HepG2 (cell line): ENCODE measurements around the gene UNC5CL. TPM values are rescaled to one million over a fixed set of nuclear protein-coding genes. Genes with fewer than 3 reads are reported as not detected.

Experiments used
- CEBPG ChIP-seq: IDR thresholded peaks from 2 replicates; pipeline ENCODE4 v1.6.1; 2016
- HNF4A ChIP-seq: sonication (generic); formaldehyde crosslinking; IDR thresholded peaks from 2 replicates; pipeline ENCODE4 v1.4.0; 2020; ENCODE audit warnings: missing genetic modification reagents
- IRF2 ChIP-seq: IDR thresholded peaks from 2 replicates; pipeline ENCODE4 v1.6.1; 2018; ENCODE audit warnings: missing genetic modification reagents, missing compliant biosample characterization
- KLF11 ChIP-seq: IDR thresholded peaks from 2 replicates; pipeline ENCODE4 v1.6.1; 2016; ENCODE audit warnings: missing compliant biosample characterization
- LCORL ChIP-seq, 2 experiments: fragments of 450-650 bp in 1 of 2; sonication (generic) in 1 of 2; formaldehyde crosslinking in 1 of 2; IDR thresholded peaks; 2 replicates each; pipeline versions ENCODE4 v1.5.0 to v1.6.1; 2017 to 2020; ENCODE audit warnings: antibody characterized with exemption in 1 of 2, missing genetic modification reagents in 1 of 2
- MAFG ChIP-seq: sonication (generic); formaldehyde crosslinking; IDR thresholded peaks from 2 replicates; pipeline ENCODE4 v1.5.1; 2020; ENCODE audit warnings: mild to moderate bottlenecking, missing genetic modification reagents
- PHF8 ChIP-seq: sonication (generic); formaldehyde crosslinking; IDR thresholded peaks from 2 replicates; pipeline ENCODE4 v1.5.0; 2020; ENCODE audit warnings: missing genetic modification reagents
- RAD21 ChIP-seq: fragments of 450-650 bp; formaldehyde crosslinking; IDR thresholded peaks from 2 replicates; pipeline ENCODE4 v1.5.0; 2020; ENCODE audit warnings: mild to moderate bottlenecking
- SNRNP70 ChIP-seq: fragments of 200-400 bp; formaldehyde crosslinking; IDR thresholded peaks from 2 replicates; pipeline ENCODE4 v1.6.1; 2017; ENCODE audit warnings: mild to moderate bottlenecking, low read depth, low read length, moderate library complexity
- ZFP1 ChIP-seq: IDR thresholded peaks from 2 replicates; pipeline ENCODE4 v1.6.1; 2016
- polyA plus RNA-seq, 8 experiments: library from polyadenylated mRNA; depleted of rRNA in 3 of 8; stranded (reverse) in 7 of 8; unstranded in 1 of 8; fragments of >200 nt; fragmentation: Illumina TruSeq in 4 of 8; extraction: Trizol in 4 of 8; gene quantifications; 2 replicates each; pipeline versions ENCODE4 v1.2.1 to v1.2.3, GENCODE V29; 2011 to 2016; ENCODE audit warnings: low read depth in 4 of 8, missing spikeins in 1 of 8, mixed read lengths in 1 of 8; ENCODE audit not compliant: insufficient read depth in 1 of 8
- total RNA-seq, 5 experiments: library from RNA; depleted of rRNA; stranded (reverse); fragments of >200 nt; fragmentation: Illumina TruSeq; extraction: Trizol; gene quantifications; 2 replicates each; pipeline ENCODE4 v1.2.3, GENCODE V29; 2016; ENCODE audit warnings: low read depth in 1 of 5
- TF ChIP-seq, protein P1 (sequence below): sonication (generic); formaldehyde crosslinking; IDR thresholded peaks from 2 replicates; pipeline ENCODE4 v1.4.0; 2020; ENCODE audit warnings: mild to moderate bottlenecking, missing genetic modification reagents, borderline replicate concordance
- TF ChIP-seq, protein P2 (sequence below): sonication (generic); formaldehyde crosslinking; IDR thresholded peaks from 2 replicates; pipeline ENCODE4 v1.8.0; 2022; ENCODE audit warnings: missing genetic modification reagents, mild to moderate bottlenecking, moderate library complexity, borderline replicate concordance
- TF ChIP-seq, protein P3 (sequence below): sonication (generic); IDR thresholded peaks from 2 replicates; pipeline ENCODE4 v1.6.1; 2016; ENCODE audit warnings: low read depth, borderline replicate concordance
- TF ChIP-seq, protein P4 (sequence below): sonication (generic); formaldehyde crosslinking; IDR thresholded peaks from 2 replicates; pipeline ENCODE4 v1.5.1; 2020; ENCODE audit warnings: mild to moderate bottlenecking, moderate library complexity, missing genetic modification reagents
- TF ChIP-seq, protein P5 (sequence below): sonication (generic); formaldehyde crosslinking; IDR thresholded peaks from 2 replicates; pipeline ENCODE4 v1.4.0; 2020; ENCODE audit warnings: mild to moderate bottlenecking, missing genetic modification reagents

UNC5CL gene
- total and polyA plus RNA-seq, 2 of the 13 experiments (the other 11 are each of a cell fraction or from before 2014, with no cell fraction given), result 2.4 to 2.5 TPM

DNA sequence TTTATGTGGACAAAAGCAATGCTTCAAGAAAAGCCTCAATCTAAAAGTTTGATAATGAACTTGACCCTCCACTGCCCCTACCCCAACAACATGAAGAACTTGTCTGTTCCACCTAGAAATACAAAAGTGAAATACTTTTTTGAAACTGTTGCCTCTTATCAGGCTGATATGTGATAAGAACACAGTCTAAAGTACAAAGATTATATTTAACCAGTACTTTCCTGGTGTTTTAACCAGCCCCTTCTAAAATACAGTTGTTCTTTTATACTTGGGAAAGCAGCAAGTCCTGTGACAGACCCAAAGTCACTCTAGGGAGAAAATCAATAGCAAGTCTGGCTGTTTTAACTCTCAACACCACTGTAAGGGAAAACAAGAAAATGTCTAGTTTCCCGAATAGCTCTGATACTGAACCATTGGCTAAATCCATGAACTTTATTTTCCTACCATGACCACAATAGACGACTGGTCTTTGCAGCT is 26.6 kb upstream of the UNC5CL start (continued):
- TF ChIP-seq, protein P1, sequence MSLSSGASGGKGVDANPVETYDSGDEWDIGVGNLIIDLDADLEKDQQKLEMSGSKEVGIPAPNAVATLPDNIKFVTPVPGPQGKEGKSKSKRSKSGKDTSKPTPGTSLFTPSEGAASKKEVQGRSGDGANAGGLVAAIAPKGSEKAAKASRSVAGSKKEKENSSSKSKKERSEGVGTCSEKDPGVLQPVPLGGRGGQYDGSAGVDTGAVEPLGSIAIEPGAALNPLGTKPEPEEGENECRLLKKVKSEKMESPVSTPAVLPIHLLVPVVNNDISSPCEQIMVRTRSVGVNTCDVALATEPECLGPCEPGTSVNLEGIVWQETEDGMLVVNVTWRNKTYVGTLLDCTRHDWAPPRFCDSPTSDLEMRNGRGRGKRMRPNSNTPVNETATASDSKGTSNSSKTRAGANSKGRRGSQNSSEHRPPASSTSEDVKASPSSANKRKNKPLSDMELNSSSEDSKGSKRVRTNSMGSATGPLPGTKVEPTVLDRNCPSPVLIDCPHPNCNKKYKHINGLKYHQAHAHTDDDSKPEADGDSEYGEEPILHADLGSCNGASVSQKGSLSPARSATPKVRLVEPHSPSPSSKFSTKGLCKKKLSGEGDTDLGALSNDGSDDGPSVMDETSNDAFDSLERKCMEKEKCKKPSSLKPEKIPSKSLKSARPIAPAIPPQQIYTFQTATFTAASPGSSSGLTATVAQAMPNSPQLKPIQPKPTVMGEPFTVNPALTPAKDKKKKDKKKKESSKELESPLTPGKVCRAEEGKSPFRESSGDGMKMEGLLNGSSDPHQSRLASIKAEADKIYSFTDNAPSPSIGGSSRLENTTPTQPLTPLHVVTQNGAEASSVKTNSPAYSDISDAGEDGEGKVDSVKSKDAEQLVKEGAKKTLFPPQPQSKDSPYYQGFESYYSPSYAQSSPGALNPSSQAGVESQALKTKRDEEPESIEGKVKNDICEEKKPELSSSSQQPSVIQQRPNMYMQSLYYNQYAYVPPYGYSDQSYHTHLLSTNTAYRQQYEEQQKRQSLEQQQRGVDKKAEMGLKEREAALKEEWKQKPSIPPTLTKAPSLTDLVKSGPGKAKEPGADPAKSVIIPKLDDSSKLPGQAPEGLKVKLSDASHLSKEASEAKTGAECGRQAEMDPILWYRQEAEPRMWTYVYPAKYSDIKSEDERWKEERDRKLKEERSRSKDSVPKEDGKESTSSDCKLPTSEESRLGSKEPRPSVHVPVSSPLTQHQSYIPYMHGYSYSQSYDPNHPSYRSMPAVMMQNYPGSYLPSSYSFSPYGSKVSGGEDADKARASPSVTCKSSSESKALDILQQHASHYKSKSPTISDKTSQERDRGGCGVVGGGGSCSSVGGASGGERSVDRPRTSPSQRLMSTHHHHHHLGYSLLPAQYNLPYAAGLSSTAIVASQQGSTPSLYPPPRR (CRISPR knock-in tag), result peak; percentile 56; the same call in 1 of the 2 replicates
- TF ChIP-seq SNRNP70 (no peak), MAFG (CRISPR knock-in tag) (no peak), KLF11 (CRISPR knock-in tag) (peak; percentile 72), HNF4A (CRISPR knock-in tag) (peak; percentile 97), IRF2 (CRISPR knock-in tag) (peak; percentile 64; the same call in 1 of the 2 replicates), CEBPG (CRISPR knock-in tag) (peak; percentile 73), RAD21 (CRISPR knock-in tag) (no peak), PHF8 (0 out of 2 replicates have a peak, but pooled peaks have one; percentile 34), LCORL (IDR thresholded peaks at IDR 0.05) (no peak), LCORL (CRISPR knock-in tag; IDR thresholded peaks at IDR 0.05) (peak; percentile 86), ZFP1 (peak; percentile 80)
- TF ChIP-seq, protein P2, sequence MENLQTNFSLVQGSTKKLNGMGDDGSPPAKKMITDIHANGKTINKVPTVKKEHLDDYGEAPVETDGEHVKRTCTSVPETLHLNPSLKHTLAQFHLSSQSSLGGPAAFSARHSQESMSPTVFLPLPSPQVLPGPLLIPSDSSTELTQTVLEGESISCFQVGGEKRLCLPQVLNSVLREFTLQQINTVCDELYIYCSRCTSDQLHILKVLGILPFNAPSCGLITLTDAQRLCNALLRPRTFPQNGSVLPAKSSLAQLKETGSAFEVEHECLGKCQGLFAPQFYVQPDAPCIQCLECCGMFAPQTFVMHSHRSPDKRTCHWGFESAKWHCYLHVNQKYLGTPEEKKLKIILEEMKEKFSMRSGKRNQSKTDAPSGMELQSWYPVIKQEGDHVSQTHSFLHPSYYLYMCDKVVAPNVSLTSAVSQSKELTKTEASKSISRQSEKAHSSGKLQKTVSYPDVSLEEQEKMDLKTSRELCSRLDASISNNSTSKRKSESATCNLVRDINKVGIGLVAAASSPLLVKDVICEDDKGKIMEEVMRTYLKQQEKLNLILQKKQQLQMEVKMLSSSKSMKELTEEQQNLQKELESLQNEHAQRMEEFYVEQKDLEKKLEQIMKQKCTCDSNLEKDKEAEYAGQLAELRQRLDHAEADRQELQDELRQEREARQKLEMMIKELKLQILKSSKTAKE (CRISPR knock-in tag), result peak; percentile 91
- TF ChIP-seq, protein P3, sequence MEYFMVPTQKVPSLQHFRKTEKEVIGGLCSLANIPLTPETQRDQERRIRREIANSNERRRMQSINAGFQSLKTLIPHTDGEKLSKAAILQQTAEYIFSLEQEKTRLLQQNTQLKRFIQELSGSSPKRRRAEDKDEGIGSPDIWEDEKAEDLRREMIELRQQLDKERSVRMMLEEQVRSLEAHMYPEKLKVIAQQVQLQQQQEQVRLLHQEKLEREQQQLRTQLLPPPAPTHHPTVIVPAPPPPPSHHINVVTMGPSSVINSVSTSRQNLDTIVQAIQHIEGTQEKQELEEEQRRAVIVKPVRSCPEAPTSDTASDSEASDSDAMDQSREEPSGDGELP, result no peak
- TF ChIP-seq, protein P4, sequence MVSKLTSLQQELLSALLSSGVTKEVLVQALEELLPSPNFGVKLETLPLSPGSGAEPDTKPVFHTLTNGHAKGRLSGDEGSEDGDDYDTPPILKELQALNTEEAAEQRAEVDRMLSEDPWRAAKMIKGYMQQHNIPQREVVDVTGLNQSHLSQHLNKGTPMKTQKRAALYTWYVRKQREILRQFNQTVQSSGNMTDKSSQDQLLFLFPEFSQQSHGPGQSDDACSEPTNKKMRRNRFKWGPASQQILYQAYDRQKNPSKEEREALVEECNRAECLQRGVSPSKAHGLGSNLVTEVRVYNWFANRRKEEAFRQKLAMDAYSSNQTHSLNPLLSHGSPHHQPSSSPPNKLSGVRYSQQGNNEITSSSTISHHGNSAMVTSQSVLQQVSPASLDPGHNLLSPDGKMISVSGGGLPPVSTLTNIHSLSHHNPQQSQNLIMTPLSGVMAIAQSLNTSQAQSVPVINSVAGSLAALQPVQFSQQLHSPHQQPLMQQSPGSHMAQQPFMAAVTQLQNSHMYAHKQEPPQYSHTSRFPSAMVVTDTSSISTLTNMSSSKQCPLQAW (CRISPR knock-in tag), result no peak
- TF ChIP-seq, protein P5, sequence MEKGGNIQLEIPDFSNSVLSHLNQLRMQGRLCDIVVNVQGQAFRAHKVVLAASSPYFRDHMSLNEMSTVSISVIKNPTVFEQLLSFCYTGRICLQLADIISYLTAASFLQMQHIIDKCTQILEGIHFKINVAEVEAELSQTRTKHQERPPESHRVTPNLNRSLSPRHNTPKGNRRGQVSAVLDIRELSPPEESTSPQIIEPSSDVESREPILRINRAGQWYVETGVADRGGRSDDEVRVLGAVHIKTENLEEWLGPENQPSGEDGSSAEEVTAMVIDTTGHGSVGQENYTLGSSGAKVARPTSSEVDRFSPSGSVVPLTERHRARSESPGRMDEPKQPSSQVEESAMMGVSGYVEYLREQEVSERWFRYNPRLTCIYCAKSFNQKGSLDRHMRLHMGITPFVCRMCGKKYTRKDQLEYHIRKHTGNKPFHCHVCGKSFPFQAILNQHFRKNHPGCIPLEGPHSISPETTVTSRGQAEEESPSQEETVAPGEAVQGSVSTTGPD (CRISPR knock-in tag), result peak; percentile 82
